Activated T-cell treated with anti-CD3 and anti-CD28 coated beads for 48 hours (primary cell): Measurements from ENCODE around the gene MAP3K15.
"Not testable (repeated sequence)": the region's sequence is repeated elsewhere in the genome, so short reads cannot be mapped to it uniquely, and the experiment has no call there.

Experiments
- DNase-seq: peaks from one replicate; pipeline ENCODE4 v3.0.0-alpha.2; 2020; ENCODE audit warnings: low read depth

MAP3K15 gene

GRCh38 chrX:19532709-19533108, 17.4 kb upstream of the MAP3K15 start:
- no peak for DNase-seq

GRCh38 chrX:19517965-19518364, 2.7 kb upstream of the MAP3K15 start:
- no peak for DNase-seq

DNA sequence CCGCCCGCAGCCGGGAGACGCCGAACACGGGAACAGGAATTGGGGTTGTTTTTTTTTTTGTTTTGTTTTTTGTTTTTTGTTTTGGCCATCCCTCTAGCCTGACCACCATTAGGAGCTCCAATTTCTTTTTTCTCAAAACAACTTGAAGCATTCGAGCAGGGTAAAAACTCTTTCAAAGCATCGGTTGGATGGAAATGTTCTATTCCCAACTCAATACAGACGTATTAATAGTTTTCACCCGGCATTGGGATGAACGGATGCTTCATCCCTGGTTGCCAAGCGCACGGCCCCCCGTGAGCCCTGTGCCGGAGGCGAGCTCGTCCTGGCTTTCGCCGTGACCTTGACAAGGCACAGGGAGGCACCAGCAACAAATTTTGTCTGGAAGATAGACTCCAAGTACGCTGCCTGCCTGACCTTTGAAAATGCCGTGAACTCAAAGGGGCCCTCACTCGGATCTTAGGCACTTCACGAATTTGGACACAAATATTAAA, 352 bp upstream of the MAP3K15 start:
- no peak for DNase-seq

GRCh38 chrX:19513383-19513782, 1.9 kb downstream of the MAP3K15 start:
- no peak for DNase-seq

GRCh38 chrX:19512961-19513360, 2.3 kb downstream of the MAP3K15 start:
- DNase-seq: no peak

DNA sequence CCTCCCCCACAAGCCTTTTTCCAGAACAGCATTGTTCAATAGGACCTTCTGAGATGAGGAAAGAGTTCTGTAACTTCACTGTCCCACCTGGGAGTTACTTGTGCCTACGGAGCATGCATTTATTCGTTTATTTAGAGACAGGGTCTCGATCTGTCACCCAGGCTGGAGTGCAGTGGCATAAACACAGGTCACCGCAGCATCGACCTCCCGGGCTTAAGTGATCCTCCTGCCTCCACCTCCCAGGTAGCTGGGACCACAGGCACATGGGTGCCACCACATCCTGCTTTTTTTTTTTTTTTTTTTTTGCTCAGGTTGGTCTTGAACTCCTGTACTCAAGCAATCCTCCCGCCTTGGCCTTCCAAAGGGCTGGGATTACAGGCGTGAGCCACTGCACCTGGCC, 2.9 kb downstream of the MAP3K15 start:
- DNase-seq: no peak

DNA sequence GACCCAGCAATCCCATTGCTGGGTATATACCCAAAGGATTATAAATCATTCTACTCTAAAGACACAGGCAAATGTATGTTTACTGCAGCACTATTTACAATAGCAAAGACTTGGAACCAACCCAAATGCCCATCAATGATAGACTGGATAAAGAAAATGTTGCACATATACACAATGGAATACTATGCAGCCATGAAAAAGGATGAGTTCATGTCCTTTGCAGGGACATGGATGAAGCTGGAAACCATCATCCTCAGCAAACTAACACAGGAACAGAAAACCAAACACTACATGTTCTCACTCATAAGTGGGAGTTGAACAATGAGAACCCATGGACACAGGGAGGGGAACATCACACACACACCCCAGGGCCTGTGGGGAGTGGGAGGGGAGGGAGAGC, 3.5 kb downstream of the MAP3K15 start:
- DNase-seq: not testable (repeated sequence)

- DNase-seq: no peak
These were observed 18.6 kb downstream of the MAP3K15 start for GRCh38 chrX:19496711-19497110.

DNA sequence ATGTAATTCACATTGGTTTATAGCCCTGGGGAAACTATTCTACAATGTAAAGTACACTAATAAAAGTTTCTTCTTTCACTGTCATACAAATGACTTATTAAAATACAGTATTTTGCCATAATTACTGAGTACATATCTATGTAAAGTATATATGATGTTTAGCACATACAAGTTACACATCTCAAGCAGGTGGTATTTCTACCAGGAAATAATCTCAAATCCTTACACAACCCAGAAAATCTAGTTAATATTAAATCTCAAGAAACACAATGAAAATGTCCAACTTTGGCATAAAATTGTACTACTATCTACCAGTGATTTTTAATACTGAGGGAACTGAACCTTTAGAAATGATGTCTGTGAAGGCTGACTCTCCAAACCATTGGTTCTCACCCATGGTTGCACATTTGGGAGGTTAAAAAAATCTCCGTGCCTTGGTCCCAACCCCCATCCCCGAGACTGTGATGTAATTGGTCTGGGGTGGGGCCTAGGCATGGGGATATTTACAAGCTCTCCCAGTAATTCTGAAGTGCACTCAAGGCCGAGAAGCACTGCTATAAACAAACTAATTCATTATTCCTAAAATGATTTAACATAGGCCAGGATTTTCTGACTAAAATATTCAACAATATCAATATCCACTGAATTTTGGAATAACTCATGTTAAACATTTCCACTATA, 27.6 kb downstream of the MAP3K15 start:
- DNase-seq: no peak

- no peak for DNase-seq
These were observed 35.9 kb downstream of the MAP3K15 start for GRCh38 chrX:19479458-19479857.

GRCh38 chrX:19468383-19468782, 46.9 kb downstream of the MAP3K15 start:
- not testable (repeated sequence) for DNase-seq

DNA sequence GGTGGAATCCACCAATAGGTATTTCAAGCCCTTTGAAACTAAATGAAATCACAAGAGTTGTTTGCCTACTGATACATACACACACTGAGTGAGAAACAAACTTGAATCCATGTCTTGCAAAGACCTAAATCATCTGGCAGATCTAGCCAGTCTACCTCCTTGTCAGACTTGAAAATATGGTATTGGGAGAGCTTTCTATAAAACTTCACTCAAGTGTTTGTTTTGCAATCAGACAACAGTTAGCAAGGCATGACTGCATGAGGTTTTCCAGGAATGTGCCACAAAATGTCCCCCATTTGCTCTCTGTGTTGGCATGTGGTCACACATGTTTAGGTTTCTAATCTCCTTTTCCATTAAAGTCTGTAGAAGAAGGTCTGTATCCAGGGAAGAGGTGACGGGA, 52.4 kb downstream of the MAP3K15 start:
- no peak for DNase-seq

GRCh38 chrX:19462231-19462630, 53.1 kb downstream of the MAP3K15 start:
- DNase-seq: no peak

DNA sequence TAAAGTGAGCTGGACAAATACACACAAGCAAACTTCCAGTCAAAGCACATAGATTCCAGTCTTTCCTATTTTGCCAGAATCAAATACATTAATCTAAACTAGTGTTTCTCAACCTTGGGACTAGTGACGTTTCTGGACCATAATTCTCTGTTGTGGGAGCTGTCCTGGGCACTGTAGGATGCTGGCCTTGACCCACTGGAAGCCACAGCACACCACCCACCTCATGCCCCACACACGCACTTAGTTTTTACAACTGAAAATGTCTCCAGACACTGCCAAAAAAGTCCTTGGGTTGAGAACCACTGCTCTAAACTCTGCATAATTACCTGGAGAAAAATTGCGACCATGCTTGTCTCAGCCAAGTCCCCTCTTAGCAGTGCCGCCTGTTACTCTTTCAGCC, 57.6 kb downstream of the MAP3K15 start:
- DNase-seq: no peak

GRCh38 chrX:19448077-19448476, 67.2 kb downstream of the MAP3K15 start:
- no peak for DNase-seq

DNA sequence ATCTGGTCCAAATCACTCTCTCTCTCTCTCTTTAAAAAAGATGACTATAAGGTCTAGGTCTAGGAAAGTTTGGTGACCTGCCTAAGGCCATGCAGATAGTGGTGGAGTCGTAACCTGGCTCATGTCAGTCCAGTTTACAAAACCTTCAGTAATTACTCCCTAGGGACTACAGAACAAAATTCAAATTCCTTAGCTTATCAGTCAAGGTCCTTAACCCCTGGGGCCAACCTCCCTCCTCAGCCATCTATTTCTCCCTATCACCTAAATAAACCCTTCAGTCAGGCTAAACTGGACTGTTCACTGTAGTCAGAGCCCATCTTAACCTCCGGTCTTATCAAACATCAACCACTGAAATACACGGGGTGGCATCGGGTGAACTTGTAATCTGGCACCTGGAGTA, 68.9 kb downstream of the MAP3K15 start:
- no peak for DNase-seq

GRCh38 chrX:19445772-19446171, 69.5 kb downstream of the MAP3K15 start:
- not testable (repeated sequence) for DNase-seq

DNA sequence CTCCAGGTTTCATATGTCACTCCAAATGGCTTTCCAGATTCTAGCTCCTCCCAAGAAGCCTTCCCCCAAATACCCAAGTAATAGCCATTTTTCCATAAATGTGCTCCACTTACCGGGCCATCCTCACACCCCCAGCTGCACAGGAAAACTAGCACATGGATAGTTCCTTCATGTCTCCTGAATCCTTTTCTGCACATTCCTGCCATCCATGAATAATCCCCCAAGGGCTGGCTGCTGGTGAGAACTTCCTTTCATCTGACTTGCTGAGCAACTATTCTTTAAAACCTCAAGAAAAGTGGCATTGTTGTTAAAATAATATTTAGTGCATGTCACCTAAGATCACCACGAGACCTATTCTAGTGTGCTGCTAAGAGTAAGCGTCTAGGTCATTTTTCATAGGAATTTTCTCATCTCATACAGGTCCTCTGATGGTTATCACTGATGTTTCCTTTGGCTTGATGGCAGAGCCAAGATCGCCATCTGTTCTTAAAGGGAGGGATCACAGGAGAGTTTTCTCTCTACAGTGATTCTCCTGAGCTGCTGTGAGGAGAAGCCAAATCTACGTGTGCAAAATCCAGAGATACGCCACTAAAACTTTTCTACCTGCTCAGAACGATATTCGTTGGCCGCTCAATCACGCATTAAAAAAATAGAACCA, 71.3 kb downstream of the MAP3K15 start:
- DNase-seq: no peak

- DNase-seq: no peak
These were observed 74.6 kb downstream of the MAP3K15 start for GRCh38 chrX:19440713-19441112.

DNA sequence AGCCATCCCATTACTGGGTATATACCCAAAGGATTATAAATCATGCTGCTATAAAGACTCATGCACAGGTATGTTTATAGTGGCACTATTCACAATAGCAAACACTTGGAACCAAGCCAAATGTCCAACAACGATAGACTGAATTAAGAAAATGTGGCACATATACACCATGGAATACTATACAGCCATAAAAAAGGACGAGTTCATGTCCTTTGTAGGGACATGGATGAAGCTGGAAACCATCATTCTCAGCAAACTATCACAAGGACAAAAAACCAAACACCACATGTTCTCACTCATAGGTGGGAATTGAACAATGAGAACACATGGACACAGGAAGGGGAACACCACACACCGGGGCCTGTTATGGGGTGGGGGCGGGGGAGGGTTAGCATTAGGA, 92.6 kb downstream of the MAP3K15 start:
- DNase-seq: not testable (repeated sequence)

GRCh38 chrX:19410259-19410658, 105.0 kb downstream of the MAP3K15 start:
- DNase-seq: no peak

GRCh38 chrX:19403696-19404095, 111.6 kb downstream of the MAP3K15 start:
- DNase-seq: no peak

GRCh38 chrX:19392703-19393102, 122.6 kb downstream of the MAP3K15 start:
- no peak for DNase-seq

- no peak for DNase-seq
These were observed 123.2 kb downstream of the MAP3K15 start for GRCh38 chrX:19392078-19392477.
